SK-N-SH treated with all-trans-retinoic acid at 6 μM for 48 hours (cell line): ENCODE results near the gene CFAP58.

Experiments
- ATAC-seq: fragments of 200-7000 bp; cut with Tn5 transposase; 3 replicates; pipeline ENCODE4 v1.9.1; 2020; ENCODE audit warnings: mild to moderate bottlenecking, moderate library complexity
- ARNTL ChIP-seq: fragments of 450-650 bp; formaldehyde crosslinking; IDR thresholded peaks from 2 replicates; pipeline ENCODE4 v1.5.0; 2020; ENCODE audit warnings: low read depth, mild to moderate bottlenecking, moderate library complexity, borderline replicate concordance
- BACH2 ChIP-seq: fragments of 250-450 bp; sonication (Bioruptor Pico); IDR thresholded peaks from 2 replicates; pipeline ENCODE4 v1.9.0; 2021; ENCODE audit warnings: mild to moderate bottlenecking, borderline replicate concordance
- CREB5 ChIP-seq: fragments of 250-450 bp; sonication (Bioruptor Pico); IDR thresholded peaks from 2 replicates; pipeline ENCODE4 v1.5.1; 2020; ENCODE audit warnings: low read depth, mild to moderate bottlenecking, moderate library complexity
- CSDC2 ChIP-seq: fragments of 250-450 bp; sonication (Bioruptor Pico); IDR thresholded peaks from 2 replicates; pipeline ENCODE4 v1.5.0; 2020; ENCODE audit warnings: mild to moderate bottlenecking, moderate library complexity
- ESRRG ChIP-seq: fragments of 250-450 bp; sonication (Bioruptor Pico); IDR thresholded peaks from 2 replicates; pipeline ENCODE4 v1.6.1; 2021; ENCODE audit warnings: mild to moderate bottlenecking
- GLIS3 ChIP-seq: fragments of 250-450 bp; sonication (Bioruptor Pico); IDR thresholded peaks from 2 replicates; pipeline ENCODE4 v1.5.0; 2020; ENCODE audit warnings: mild to moderate bottlenecking, moderate library complexity
- ISL1 ChIP-seq: fragments of 250-450 bp; sonication (Bioruptor Pico); IDR thresholded peaks from 2 replicates; pipeline ENCODE4 v2.1.2; 2022; ENCODE audit warnings: mild to moderate bottlenecking, moderate library complexity
- OSR1 ChIP-seq: fragments of 250-450 bp; sonication (Bioruptor Pico); IDR thresholded peaks from 2 replicates; pipeline ENCODE4 v1.8.0; 2022; ENCODE audit warnings: moderate library complexity, mild to moderate bottlenecking, inconsistent platforms
- PPARA ChIP-seq: fragments of 250-450 bp; sonication (Bioruptor Pico); IDR thresholded peaks from 2 replicates; pipeline ENCODE4 v1.5.0; 2020; ENCODE audit warnings: mild to moderate bottlenecking, borderline replicate concordance
- RARB ChIP-seq: fragments of 250-450 bp; sonication (Bioruptor Pico); IDR thresholded peaks from 2 replicates; pipeline ENCODE4 v1.8.0; 2021; ENCODE audit warnings: mild to moderate bottlenecking, moderate library complexity
- SNAI2 ChIP-seq: fragments of 250-450 bp; sonication (Bioruptor Pico); IDR thresholded peaks from 2 replicates; pipeline ENCODE4 v1.5.0; 2020; ENCODE audit warnings: mild to moderate bottlenecking, moderate library complexity
- TCF4 ChIP-seq: fragments of 250-450 bp; sonication (Bioruptor Pico); IDR thresholded peaks from 2 replicates; pipeline ENCODE4 v1.8.0; 2021; ENCODE audit warnings: mild to moderate bottlenecking, moderate library complexity, borderline replicate concordance
- TSHZ2 ChIP-seq: fragments of 250-450 bp; sonication (Bioruptor Pico); IDR thresholded peaks from 2 replicates; pipeline ENCODE4 v1.5.0; 2020; ENCODE audit warnings: mild to moderate bottlenecking, moderate library complexity
- ZC3H10 ChIP-seq: fragments of 250-450 bp; sonication (Bioruptor Pico); IDR thresholded peaks from 2 replicates; pipeline ENCODE4 v1.5.1; 2021; ENCODE audit warnings: mild to moderate bottlenecking, moderate library complexity
- ZFP3 ChIP-seq: fragments of 250-450 bp; sonication (Bioruptor Pico); IDR thresholded peaks from 2 replicates; pipeline ENCODE4 v1.5.0; 2020; ENCODE audit warnings: mild to moderate bottlenecking, moderate library complexity
- ZFP30 ChIP-seq: fragments of 450-650 bp; formaldehyde crosslinking; IDR thresholded peaks from 2 replicates; pipeline ENCODE4 v1.5.0; 2022; ENCODE audit warnings: mild to moderate bottlenecking, moderate library complexity
- ZNF70 ChIP-seq: fragments of 450-650 bp; formaldehyde crosslinking; IDR thresholded peaks from 2 replicates; pipeline ENCODE4 v1.5.0; 2020; ENCODE audit warnings: mild to moderate bottlenecking, moderate library complexity
- ZNF8 ChIP-seq: fragments of 450-650 bp; formaldehyde crosslinking; IDR thresholded peaks from 2 replicates; pipeline ENCODE4 v1.5.0; 2020; ENCODE audit warnings: mild to moderate bottlenecking, moderate library complexity
- TF ChIP-seq, protein P1 (sequence below): fragments of 250-450 bp; sonication (Bioruptor Pico); IDR thresholded peaks from 2 replicates; pipeline ENCODE4 v1.5.1; 2021; ENCODE audit warnings: mild to moderate bottlenecking, moderate library complexity
- TF ChIP-seq, protein P2 (sequence below): fragments of 250-450 bp; sonication (Bioruptor Pico); IDR thresholded peaks from 2 replicates; pipeline ENCODE4 v1.8.0; 2020; ENCODE audit warnings: mild to moderate bottlenecking, moderate library complexity, borderline replicate concordance
- TF ChIP-seq, protein P3 (sequence below): fragments of 250-450 bp; sonication (Bioruptor Pico); IDR thresholded peaks from 2 replicates; pipeline ENCODE4 v1.8.0; 2021; ENCODE audit warnings: low read depth, mild to moderate bottlenecking, moderate library complexity, borderline replicate concordance

The CFAP58 gene

GRCh38 chr10:104351919-104352318 is 1.7 kb upstream of the CFAP58 start:
- no peak for ATAC-seq
- TF ChIP-seq ZNF70 (CRISPR knock-in tag) (no peak), ZFP30 (CRISPR knock-in tag) (no peak), OSR1 (no peak), PPARA (CRISPR knock-in tag) (no peak), ZNF8 (CRISPR knock-in tag) (no peak), ISL1 (no peak)
- TF ChIP-seq, all 23 proteins: peak for 0

DNA sequence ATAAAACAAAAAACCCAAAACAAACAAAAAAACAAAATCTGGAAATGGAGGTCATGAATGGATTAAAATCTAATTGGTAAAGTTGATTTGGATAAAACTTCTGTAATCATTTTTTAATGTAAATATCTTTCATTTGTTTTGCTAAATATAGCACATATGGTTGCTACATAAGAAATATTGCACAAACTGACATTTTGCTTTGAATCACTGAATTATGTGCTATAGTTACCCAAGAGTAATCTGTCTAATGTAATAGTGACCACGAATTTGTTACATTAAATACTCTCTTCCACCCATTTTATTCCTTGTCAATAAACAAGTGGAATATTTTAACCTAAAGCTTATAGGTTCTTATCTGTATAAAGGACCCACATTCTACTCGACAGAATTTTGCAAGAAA is 6.2 kb downstream of the CFAP58 start:
- no peak for TF ChIP-seq ZNF70 (CRISPR knock-in tag)
- no peak for TF ChIP-seq CREB5 (CRISPR knock-in tag)
- no peak for TF ChIP-seq PPARA (CRISPR knock-in tag)
- no peak for TF ChIP-seq ZC3H10 (CRISPR knock-in tag)
- no peak for TF ChIP-seq SNAI2 (CRISPR knock-in tag)
- TF ChIP-seq ZFP3 (CRISPR knock-in tag) = no peak
- TF ChIP-seq, protein P1, sequence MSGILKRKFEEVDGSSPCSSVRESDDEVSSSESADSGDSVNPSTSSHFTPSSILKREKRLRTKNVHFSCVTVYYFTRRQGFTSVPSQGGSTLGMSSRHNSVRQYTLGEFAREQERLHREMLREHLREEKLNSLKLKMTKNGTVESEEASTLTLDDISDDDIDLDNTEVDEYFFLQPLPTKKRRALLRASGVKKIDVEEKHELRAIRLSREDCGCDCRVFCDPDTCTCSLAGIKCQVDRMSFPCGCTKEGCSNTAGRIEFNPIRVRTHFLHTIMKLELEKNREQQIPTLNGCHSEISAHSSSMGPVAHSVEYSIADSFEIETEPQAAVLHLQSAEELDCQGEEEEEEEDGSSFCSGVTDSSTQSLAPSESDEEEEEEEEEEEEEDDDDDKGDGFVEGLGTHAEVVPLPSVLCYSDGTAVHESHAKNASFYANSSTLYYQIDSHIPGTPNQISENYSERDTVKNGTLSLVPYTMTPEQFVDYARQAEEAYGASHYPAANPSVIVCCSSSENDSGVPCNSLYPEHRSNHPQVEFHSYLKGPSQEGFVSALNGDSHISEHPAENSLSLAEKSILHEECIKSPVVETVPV (CRISPR knock-in tag) = no peak
- TF ChIP-seq GLIS3 (CRISPR knock-in tag) = no peak
- TF ChIP-seq ARNTL (CRISPR knock-in tag) = no peak
- TF ChIP-seq ESRRG = no peak
- TF ChIP-seq ISL1 = no peak
- TF ChIP-seq, protein P2, sequence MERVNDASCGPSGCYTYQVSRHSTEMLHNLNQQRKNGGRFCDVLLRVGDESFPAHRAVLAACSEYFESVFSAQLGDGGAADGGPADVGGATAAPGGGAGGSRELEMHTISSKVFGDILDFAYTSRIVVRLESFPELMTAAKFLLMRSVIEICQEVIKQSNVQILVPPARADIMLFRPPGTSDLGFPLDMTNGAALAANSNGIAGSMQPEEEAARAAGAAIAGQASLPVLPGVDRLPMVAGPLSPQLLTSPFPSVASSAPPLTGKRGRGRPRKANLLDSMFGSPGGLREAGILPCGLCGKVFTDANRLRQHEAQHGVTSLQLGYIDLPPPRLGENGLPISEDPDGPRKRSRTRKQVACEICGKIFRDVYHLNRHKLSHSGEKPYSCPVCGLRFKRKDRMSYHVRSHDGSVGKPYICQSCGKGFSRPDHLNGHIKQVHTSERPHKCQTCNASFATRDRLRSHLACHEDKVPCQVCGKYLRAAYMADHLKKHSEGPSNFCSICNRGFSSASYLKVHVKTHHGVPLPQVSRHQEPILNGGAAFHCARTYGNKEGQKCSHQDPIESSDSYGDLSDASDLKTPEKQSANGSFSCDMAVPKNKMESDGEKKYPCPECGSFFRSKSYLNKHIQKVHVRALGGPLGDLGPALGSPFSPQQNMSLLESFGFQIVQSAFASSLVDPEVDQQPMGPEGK (CRISPR knock-in tag) = no peak
- no peak for ATAC-seq

DNA sequence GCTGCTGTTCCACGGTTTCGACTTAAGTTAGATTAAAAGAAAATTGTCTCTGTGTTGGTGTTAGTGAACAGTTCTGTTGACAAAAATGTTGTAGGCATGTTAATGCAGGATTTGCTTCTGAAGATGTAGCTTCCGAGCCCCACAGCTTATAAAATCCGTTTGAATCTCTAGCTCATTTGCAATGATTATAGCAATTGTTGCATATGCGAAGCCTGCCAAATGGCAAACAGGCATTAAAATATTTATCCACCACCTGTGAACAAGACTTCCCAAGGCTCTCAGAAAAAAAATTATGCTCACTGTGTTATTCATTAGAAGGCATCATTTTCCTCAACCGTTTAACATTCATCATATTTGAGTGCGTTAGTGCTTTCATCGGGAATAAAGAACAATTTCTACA is 14.3 kb downstream of the CFAP58 start:
- no peak for ATAC-seq
- no peak for TF ChIP-seq PPARA (CRISPR knock-in tag)

- ATAC-seq = no peak
- TF ChIP-seq ZFP3 (CRISPR knock-in tag) (no peak), TCF4 (no peak), ZC3H10 (CRISPR knock-in tag) (no peak), CSDC2 (CRISPR knock-in tag) (no peak), TSHZ2 (no peak), GLIS3 (CRISPR knock-in tag) (no peak), ESRRG (no peak), PPARA (CRISPR knock-in tag) (no peak), RARB (CRISPR knock-in tag) (no peak), BACH2 (no peak), SNAI2 (CRISPR knock-in tag) (no peak), OSR1 (no peak), ISL1 (no peak), ARNTL (CRISPR knock-in tag) (no peak), CREB5 (CRISPR knock-in tag) (no peak)
- TF ChIP-seq, protein P3, sequence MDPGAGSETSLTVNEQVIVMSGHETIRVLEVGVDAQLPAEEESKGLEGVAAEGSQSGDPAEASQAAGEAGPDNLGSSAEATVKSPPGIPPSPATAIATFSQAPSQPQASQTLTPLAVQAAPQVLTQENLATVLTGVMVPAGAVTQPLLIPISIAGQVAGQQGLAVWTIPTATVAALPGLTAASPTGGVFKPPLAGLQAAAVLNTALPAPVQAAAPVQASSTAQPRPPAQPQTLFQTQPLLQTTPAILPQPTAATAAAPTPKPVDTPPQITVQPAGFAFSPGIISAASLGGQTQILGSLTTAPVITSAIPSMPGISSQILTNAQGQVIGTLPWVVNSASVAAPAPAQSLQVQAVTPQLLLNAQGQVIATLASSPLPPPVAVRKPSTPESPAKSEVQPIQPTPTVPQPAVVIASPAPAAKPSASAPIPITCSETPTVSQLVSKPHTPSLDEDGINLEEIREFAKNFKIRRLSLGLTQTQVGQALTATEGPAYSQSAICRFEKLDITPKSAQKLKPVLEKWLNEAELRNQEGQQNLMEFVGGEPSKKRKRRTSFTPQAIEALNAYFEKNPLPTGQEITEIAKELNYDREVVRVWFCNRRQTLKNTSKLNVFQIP (CRISPR knock-in tag) = no peak
- TF ChIP-seq, protein P1 (CRISPR knock-in tag) = no peak
- TF ChIP-seq, protein P2 (CRISPR knock-in tag) = no peak
These were observed 14.7 kb downstream of the CFAP58 start for GRCh38 chr10:104368381-104368780.
